Kidney (tissue), 14 donors: ENCODE measurements around the gene CWC25. TPM values are rescaled to one million over a fixed set of nuclear protein-coding genes. Genes with fewer than 3 reads are reported as not detected.

Source experiments
- DNase-seq, 5 donors: peaks; one replicate each; pipeline ENCODE4 v3.0.0-alpha.2; 2013 to 2020
- FAIRE-seq: peaks from 2 replicates; lab custom pipeline; 2012; peaks lifted over from hg19 to GRCh38; lab: Jason Lieb, UNC
- H3K27ac ChIP-seq, 2 donors: one replicate each; pipeline ENCODE4 v1.7.0; 2013; ENCODE audit warnings: low read depth in 2 of 2, low read length in 2 of 2, inconsistent platforms in 1 of 2
- H3K27me3 ChIP-seq: one replicate; pipeline ENCODE4 v1.7.1; 2013; ENCODE audit warnings: low read length, inconsistent platforms; ENCODE audit not compliant: control insufficient read depth, insufficient read depth
- H3K36me3 ChIP-seq, 3 donors: one replicate each; pipeline versions ENCODE4 v1.7.0 to v1.7.1; 2013; ENCODE audit warnings: low read length in 3 of 3, control low read depth in 1 of 3, inconsistent platforms in 1 of 3; ENCODE audit not compliant: insufficient read depth in 3 of 3, control insufficient read depth in 2 of 3
- H3K4me1 ChIP-seq, 3 donors: one replicate each; pipeline versions ENCODE4 v1.7.0 to v1.7.1; 2013; ENCODE audit warnings: low read length in 3 of 3, inconsistent platforms in 1 of 3, low read depth in 1 of 3; ENCODE audit not compliant: control insufficient read depth in 2 of 3, insufficient read depth in 2 of 3
- H3K4me3 ChIP-seq, 3 donors: one replicate each; pipeline versions ENCODE4 v1.7.0 to v1.8.1; 2013; ENCODE audit warnings: low read length in 3 of 3, control low read depth in 1 of 3, inconsistent platforms in 1 of 3
- H3K9ac ChIP-seq, 3 donors: one replicate each; pipeline versions ENCODE4 v1.7.0 to v1.7.1; 2013; ENCODE audit warnings: low read length in 3 of 3, control low read depth in 1 of 3, inconsistent platforms in 1 of 3
- H3K9me3 ChIP-seq, 3 donors: one replicate each; pipeline versions ENCODE4 v1.7.0 to v1.7.1; 2013; ENCODE audit warnings: low read length in 3 of 3, control low read depth in 1 of 3, inconsistent platforms in 1 of 3; ENCODE audit not compliant: control insufficient read depth in 2 of 3, insufficient read depth in 1 of 3
- intact Hi-C: fragments of 100-400 bp; cut with DNase I; formaldehyde crosslinking; loops from one replicate; pipeline ENCODE4 v1.11.1; 2022
- polyA plus RNA-seq: library from polyadenylated mRNA; stranded (reverse); fragments of 350-450 nt; fragmentation: Illumina TruSeq; extraction: RNeasy Lipid Tissue Mini Kit (QIAGEN cat#74804); gene quantifications from one replicate; pipeline ENCODE4 v1.2.3, GENCODE V29; 2014; ENCODE audit warnings: low read depth, low replicate concordance; ENCODE audit not compliant: insufficient read depth
- total RNA-seq: library from RNA; stranded (reverse); fragmentation: NEBNext Ultra II Directional; extraction: Animal tissue kit (Norgen Biotek cat#: 25700); gene quantifications from one replicate; pipeline ENCODE4 v1.2.1, GENCODE V29; 2021
- TF ChIP-seq, protein P1 (sequence below): IDR thresholded peaks from 3 replicates; pipeline ENCODE4 v1.5.1; 2012; ENCODE audit warnings: mild to moderate bottlenecking, moderate library complexity, borderline replicate concordance; ENCODE audit not compliant: insufficient read depth; ENCODE audit errors: extremely low read depth
- donor health status: control.
- donor health status: control.
- donor health status: control.
- donor health status: control.
- donor health status: control.
- donor health status: DM: yes; HTN: yes; CAD: no.
- donor health status: Normal renal cell carcinoma (clear cell type).

Gene CWC25
- total and polyA plus RNA-seq, 2 donors from 2014 or later, result 12.9 to 25.7 TPM

DNA sequence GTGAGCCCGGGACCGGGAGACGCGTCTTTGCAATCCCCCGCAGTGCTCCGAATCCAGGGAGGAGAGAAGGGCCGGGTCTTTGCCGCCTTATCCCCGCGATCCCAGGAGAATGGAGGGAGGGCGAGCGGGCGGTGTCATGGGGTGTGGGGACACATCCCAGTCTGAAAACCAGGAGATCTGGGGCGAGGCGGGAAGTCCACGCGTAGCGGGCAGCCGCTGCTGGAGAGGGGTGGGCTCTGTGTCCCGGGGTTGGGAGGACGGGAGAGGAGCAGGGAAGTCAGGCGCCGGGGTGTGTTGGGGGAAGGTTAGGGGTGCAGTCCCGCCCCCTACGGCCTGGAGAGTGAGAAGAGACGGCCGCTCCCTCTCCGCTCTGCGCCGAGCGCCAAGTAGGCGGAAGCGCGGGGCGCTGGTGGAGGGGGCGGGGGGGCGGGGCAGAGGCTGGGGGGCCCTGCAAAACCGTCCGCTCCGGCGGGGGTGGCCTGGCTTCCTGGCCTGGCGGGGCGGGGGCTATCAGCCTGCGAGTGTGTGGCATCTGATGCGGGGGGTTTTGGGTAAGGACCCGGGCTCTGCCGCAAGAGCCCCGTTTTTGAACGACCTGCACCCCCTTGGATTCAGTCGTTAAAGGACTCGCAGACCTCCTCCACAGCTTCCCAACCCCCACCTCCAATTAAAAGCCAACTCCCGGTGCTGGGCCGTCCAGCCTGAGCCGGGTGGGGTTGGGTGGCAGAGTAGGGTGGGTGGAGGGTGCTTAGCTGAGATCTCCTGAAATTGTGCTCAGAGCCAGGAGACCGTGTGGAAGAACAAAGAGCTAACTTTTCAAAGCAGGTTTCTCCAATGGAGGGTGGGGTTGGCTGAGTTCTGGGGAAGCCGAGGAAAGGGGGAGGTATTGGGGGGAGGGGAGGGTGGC is 45.4 kb upstream of the CWC25 start:
- FAIRE-seq (no peak), DNase-seq (peak; percentile 62 to 94 (median 84))
- intact Hi-C loops, result no loop called here
- peak overlapping the region; percentile 82 to 94 (median 92) for H3K4me3 ChIP-seq
- TF ChIP-seq, protein P1, sequence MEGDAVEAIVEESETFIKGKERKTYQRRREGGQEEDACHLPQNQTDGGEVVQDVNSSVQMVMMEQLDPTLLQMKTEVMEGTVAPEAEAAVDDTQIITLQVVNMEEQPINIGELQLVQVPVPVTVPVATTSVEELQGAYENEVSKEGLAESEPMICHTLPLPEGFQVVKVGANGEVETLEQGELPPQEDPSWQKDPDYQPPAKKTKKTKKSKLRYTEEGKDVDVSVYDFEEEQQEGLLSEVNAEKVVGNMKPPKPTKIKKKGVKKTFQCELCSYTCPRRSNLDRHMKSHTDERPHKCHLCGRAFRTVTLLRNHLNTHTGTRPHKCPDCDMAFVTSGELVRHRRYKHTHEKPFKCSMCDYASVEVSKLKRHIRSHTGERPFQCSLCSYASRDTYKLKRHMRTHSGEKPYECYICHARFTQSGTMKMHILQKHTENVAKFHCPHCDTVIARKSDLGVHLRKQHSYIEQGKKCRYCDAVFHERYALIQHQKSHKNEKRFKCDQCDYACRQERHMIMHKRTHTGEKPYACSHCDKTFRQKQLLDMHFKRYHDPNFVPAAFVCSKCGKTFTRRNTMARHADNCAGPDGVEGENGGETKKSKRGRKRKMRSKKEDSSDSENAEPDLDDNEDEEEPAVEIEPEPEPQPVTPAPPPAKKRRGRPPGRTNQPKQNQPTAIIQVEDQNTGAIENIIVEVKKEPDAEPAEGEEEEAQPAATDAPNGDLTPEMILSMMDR, result no peak
- H3K36me3 ChIP-seq, result no peaks in the 10 kb centered on the region
- H3K27ac ChIP-seq, result peak overlapping the region; percentile 93
- peak overlapping the region; percentile 68 to 96 (median 92) for H3K9ac ChIP-seq
- peaks cover 0 to 56% (median 48%) of the 10 kb centered on the region in 3 donors for H3K4me1 ChIP-seq
- H3K9me3 ChIP-seq, result no peaks in the 10 kb centered on the region
- no peaks in the 10 kb centered on the region for H3K27me3 ChIP-seq

GRCh38 chr17:38869526-38870258 is 44.6 kb upstream of the CWC25 start, which contains the start of gene LASP1:
LASP1 (plus strand) TSS chr17:38870058; CDS start chr17:38870190, 132 bp downstream.
- Histone ChIP-seq H3K9ac (peak within 1 kb of the TSS; percentile 68 to 96 (median 92)), H3K4me3 (peak within 1 kb of the TSS; percentile 82 to 94 (median 92)), H3K27me3 (no peaks in the 10 kb centered on the region), H3K36me3 (no peaks in the 10 kb centered on the region), H3K9me3 (no peaks in the 10 kb centered on the region), H3K4me1 (peaks cover 0 to 48% (median 40%) of the 10 kb centered on the region in 3 donors), H3K27ac (peak within 1 kb of the TSS; percentile 93)
- FAIRE-seq, result no peak
- intact Hi-C loops, result no loop called here
- DNase-seq, result peak; percentile 91 to 97 (median 94)
- TF ChIP-seq, protein P1, result no peak

DNA sequence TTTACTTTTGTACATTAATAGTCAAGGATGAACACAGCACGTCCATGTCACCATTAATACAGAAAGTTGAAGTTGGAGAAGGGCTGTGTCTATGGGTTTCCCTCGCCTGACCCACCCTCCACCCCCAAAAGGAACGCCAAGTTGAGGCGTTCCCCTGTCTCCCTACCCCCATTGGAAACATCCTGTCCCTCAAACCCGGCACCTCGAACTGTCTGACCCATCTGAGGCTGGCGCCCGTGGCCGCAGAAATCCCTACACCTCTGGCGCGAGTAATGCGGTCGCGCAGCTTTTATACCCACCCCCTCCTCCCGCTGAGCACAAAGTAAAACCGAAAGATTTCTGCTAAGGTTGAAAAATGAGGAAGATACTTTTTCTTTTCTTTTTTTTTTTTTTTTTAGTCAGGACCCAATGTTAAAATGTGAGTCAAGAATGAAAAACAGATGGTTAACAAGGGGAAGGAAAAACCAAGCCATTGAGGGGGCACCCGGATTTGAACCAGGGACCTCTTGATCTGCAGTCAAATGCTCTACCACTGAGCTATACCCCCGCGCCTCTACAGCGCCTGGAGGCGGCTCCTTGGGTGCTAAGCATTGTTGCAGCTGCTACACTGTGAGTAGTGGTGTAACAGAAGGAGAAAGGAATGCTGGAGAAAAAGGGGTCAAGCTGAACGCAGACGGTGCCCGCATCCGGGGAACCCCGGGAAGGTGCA is 43.9 kb upstream of the CWC25 start:
- no peaks in the 10 kb centered on the region for H3K9me3 ChIP-seq
- DNase-seq (peak; percentile 96 to 98 (median 97)), FAIRE-seq (no peak)
- intact Hi-C loops, result no loop called here
- TF ChIP-seq, protein P1, result peak; percentile 11
- H3K4me3 ChIP-seq, result peak overlapping the region; percentile 74 to 94 (median 77)
- H3K4me1 ChIP-seq, result peaks cover 0 to 40% (median 33%) of the 10 kb centered on the region in 3 donors
- peak overlapping the region; percentile 36 to 61 (median 60) for H3K9ac ChIP-seq
- no peaks in the 10 kb centered on the region for H3K36me3 ChIP-seq
- peak overlapping the region; percentile 93 for H3K27ac ChIP-seq
- H3K27me3 ChIP-seq, result no peaks in the 10 kb centered on the region
